Nephron progenitor cell (in vitro differentiated cells): Measurements from ENCODE around the gene SLC25A11.

Experiments
- DNase-seq: peaks from one replicate; pipeline ENCODE4 v3.0.0; 2021
- H3K27ac Mint-ChIP-seq: 2 replicates; pipeline ENCODE4 v1.8.0; 2021; ENCODE audit warnings: mild to moderate bottlenecking, moderate library complexity, mixed read lengths
- H3K27me3 Mint-ChIP-seq: 2 replicates; pipeline ENCODE4 v1.8.0; 2021; ENCODE audit warnings: mild to moderate bottlenecking, low read depth, mixed read lengths; ENCODE audit not compliant: poor library complexity
- H3K36me3 Mint-ChIP-seq: 2 replicates; pipeline ENCODE4 v1.8.0; 2021; ENCODE audit warnings: low read depth, mixed read lengths
- H3K4me1 Mint-ChIP-seq: 2 replicates; pipeline ENCODE4 v1.8.0; 2021; ENCODE audit warnings: mixed read lengths
- H3K4me3 Mint-ChIP-seq: 2 replicates; pipeline ENCODE4 v1.8.0; 2021; ENCODE audit warnings: mild to moderate bottlenecking, moderate library complexity, mixed read lengths
- H3K9me3 Mint-ChIP-seq: 2 replicates; pipeline ENCODE4 v1.8.0; 2021; ENCODE audit warnings: mild to moderate bottlenecking, moderate library complexity, mixed read lengths
- TF ChIP-seq, protein P1 (sequence below): fragments of 200-600 bp; sonication (generic); IDR thresholded peaks from 2 replicates; pipeline ENCODE4 v1.5.0; 2021; ENCODE audit warnings: antibody characterized with exemption

SLC25A11 gene

DNA sequence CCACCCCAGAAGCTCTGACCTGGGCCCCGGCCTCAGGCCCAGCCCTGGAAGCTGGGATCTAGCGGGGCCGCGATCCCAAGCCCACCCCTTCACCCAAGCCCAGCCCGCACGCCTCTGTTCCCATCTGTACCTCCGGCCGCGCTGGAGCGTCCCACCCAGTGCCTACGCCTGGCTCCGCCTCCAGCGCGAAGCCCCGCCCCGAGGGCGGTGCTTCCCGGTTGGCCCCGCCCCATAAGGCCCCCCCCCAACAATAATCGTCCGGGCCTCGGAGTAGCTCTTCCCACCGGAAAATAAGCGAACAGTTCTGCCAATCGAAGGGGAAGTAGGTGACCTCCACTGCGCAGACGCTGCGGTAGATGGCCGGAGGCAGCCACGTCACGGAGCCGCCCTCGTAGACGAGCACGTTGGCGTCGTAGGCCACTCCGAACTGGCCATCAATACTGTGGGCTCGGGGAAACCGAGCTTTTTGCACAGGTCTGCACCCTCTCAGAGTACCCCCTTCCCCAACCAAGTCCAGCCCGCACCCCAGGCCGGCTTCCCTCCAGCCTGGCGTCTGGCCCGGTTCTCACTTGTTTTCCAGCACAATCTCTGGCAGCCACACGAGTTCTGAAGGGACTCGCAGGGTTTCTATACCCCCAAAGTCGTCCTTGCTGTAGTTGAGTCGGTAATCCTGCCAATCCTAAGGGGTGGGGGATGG is 38.0 kb downstream of the SLC25A11 start:
- H3K36me3 Mint-ChIP-seq = peaks cover 12% of the 10 kb centered on the region
- no peaks in the 10 kb centered on the region for H3K9me3 Mint-ChIP-seq
- H3K4me1 Mint-ChIP-seq = peaks cover 35% of the 10 kb centered on the region
- TF ChIP-seq, protein P1, sequence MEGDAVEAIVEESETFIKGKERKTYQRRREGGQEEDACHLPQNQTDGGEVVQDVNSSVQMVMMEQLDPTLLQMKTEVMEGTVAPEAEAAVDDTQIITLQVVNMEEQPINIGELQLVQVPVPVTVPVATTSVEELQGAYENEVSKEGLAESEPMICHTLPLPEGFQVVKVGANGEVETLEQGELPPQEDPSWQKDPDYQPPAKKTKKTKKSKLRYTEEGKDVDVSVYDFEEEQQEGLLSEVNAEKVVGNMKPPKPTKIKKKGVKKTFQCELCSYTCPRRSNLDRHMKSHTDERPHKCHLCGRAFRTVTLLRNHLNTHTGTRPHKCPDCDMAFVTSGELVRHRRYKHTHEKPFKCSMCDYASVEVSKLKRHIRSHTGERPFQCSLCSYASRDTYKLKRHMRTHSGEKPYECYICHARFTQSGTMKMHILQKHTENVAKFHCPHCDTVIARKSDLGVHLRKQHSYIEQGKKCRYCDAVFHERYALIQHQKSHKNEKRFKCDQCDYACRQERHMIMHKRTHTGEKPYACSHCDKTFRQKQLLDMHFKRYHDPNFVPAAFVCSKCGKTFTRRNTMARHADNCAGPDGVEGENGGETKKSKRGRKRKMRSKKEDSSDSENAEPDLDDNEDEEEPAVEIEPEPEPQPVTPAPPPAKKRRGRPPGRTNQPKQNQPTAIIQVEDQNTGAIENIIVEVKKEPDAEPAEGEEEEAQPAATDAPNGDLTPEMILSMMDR = no peak
- no peak overlapping the region for H3K27ac Mint-ChIP-seq
- peaks cover 24% of the 10 kb centered on the region for H3K27me3 Mint-ChIP-seq
- DNase-seq = no peak
- no peak overlapping the region for H3K4me3 Mint-ChIP-seq

DNA sequence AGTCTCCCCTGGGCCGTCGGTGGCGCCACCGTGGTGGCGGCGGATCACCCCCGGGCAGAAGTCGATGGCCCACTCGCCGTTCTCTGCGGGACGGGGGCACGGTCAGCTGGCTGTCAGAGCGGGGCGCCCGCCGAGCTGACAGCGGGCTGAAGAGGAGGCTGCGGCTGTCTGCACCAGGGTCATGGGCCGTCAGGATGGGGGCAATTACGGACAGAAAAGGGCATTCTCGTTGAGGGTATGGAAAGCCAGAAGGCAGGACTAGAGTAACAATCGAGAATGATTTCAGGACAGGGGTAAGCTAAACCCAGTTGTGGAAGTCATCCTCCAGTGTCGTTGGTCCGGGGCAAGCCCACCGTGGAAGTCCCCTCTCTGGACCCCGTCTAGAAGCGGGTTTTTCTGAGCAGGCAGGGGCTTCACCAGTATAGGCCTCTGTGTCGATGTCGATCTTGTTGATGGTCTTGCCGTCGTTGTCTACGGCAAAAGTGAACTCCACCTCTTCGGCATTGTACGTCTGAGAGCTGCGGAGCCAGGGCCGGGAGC is 38.7 kb downstream of the SLC25A11 start:
- DNase-seq = no peak

DNA sequence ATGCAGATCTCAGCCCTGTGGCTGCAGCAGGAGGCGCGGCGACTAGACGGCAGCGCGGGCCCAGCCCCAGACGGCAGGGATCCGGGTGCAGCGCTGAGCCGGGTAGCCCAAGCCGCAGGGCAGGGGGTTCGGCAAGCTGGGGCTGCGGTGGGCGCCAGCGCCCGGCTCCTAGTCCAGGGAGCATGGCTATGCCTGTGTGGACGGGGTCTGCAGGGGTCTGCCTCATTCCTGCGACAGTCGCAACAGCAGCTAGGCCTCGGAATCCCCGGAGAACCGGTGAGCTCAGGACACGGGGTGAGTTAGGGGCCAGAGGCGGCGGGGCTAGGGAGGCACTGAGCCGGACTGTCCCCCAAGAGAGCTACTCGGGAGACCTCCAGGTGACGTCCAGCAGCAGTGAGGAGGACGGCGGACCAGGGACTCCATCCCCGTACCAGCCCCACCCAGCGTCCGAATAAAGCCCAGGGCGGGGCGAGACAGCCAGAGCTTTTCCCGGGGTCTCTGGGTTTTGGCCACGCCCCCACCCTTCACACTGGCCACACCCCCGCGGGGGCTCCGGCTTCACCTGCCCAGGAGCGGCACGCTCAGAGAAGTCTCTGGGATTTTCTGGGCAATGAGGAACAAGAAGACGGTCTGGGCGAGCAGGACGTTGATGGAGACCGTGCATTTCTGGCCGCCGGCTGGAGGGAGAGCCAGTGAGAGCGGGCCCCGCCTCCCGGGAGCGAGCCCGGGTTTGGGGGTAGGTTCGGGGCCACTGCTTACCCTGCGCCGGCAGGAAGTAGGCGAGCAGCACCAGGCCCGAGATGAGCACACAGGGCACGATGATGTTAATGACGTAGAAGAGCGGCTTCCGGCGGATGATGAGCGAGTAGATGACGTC is 39.4 kb downstream of the SLC25A11 start:
- H3K27me3 Mint-ChIP-seq = peaks cover 24% of the 10 kb centered on the region
- DNase-seq = no peak
- peaks cover 21% of the 10 kb centered on the region for H3K36me3 Mint-ChIP-seq
- no peak overlapping the region for H3K27ac Mint-ChIP-seq
- no peak overlapping the region for H3K4me3 Mint-ChIP-seq
- H3K9me3 Mint-ChIP-seq = no peaks in the 10 kb centered on the region
- peaks cover 48% of the 10 kb centered on the region for H3K4me1 Mint-ChIP-seq
- TF ChIP-seq, protein P1 = no peak

More for the DNA sequence above, 38.7 kb downstream of the SLC25A11 start:
- Mint-ChIP-seq H3K27me3 (peaks cover 25% of the 10 kb centered on the region), H3K27ac (no peak overlapping the region), H3K9me3 (no peaks in the 10 kb centered on the region), H3K4me3 (no peak overlapping the region), H3K36me3 (peaks cover 14% of the 10 kb centered on the region), H3K4me1 (peaks cover 41% of the 10 kb centered on the region)
- TF ChIP-seq, protein P1 = no peak

DNA sequence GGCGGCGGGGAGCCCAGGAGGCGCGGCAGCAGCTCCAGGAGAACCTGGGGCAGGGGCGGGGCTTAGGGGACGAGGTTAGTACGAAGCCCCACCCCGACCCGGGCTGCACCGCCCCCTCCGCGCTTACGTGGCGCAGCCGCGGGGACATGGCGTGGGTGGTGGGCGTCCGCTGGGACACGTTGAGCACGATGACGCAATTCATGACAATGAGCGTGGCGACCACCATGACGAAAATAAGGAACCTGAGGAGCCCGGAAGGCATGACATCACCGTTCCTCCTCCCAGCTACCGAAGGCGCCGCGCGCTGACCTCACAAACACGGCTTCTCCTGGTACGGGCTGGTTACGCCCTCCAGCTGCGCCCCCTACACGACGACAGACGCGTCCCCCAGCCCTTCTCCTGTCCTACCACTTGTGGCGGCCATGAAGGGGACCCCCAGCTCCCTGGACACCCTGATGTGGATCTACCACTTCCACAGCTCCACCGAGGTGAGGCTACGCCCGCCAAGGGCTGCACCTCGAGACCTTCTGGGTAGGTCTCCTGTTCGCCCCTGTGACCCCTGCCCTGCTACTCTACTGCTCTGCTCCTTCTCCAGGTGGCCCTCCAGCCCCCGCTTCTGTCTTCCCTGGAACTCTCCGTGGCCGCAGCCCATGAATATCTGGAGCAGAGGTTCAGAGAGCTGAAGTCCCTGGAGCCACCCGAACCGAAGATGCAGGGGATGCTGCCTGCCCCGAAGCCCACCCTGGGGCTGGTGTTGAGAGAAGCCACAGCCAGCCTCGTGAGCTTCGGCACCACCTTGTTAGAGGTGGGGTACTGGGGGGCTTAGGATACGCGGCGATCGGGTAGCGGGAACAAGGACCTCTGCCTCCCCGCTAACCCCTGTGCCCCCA is 40.3 kb downstream of the SLC25A11 start, which contains the start of gene C17orf107:
Gene C17orf107, plus strand, starts transcription at position 196 of the 890 bp plus-strand sequence. Its CDS starts 227 bp downstream, at position 423.
- H3K36me3 Mint-ChIP-seq = peaks cover 30% of the 10 kb centered on the region
- H3K4me1 Mint-ChIP-seq = peaks cover 50% of the 10 kb centered on the region
- TF ChIP-seq, protein P1 = no peak
- H3K27me3 Mint-ChIP-seq = peaks cover 16% of the 10 kb centered on the region
- peak; percentile 65 for DNase-seq
- no peaks in the 10 kb centered on the region for H3K9me3 Mint-ChIP-seq
- peak within 1 kb of the TSS; percentile 80 for H3K27ac Mint-ChIP-seq
- H3K4me3 Mint-ChIP-seq = peak within 1 kb of the TSS; percentile 69

DNA sequence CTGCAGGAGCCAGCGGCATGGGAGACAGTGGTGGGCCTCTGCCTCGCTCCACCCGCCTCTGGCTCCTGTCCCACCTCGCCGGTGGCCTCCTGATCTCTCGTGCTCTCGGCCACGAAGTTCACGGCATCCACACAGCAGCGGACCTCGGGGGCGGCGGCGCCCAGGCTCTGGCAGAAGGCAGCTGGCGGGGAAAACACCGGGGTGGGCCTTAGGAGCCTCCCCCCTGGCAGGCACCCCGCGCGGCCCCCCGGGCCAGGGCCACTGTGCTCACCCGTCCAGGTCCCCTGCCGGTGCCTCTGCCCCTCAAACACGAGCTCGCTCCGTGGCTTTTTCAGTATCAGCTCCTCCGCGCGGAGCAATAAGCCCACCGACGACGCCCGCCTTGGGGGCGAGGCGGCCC is 40.9 kb downstream of the SLC25A11 start:
- Mint-ChIP-seq H3K36me3 (peaks cover 35% of the 10 kb centered on the region), H3K4me3 (no peak overlapping the region), H3K4me1 (peaks cover 50% of the 10 kb centered on the region), H3K27me3 (peaks cover 12% of the 10 kb centered on the region), H3K9me3 (no peaks in the 10 kb centered on the region), H3K27ac (no peak overlapping the region)
- DNase-seq = no peak
- TF ChIP-seq, protein P1 = no peak
